Progenitor cell of endocrine pancreas (in vitro differentiated cells): Measurements from ENCODE around the gene APOD. TPM values are rescaled to one million over a fixed set of nuclear protein-coding genes. Genes with fewer than 3 reads are reported as not detected.

Source experiments
- DNase-seq: peaks from one replicate; pipeline ENCODE4 v3.0.0; 2021; ENCODE audit warnings: low spot score; ENCODE audit not compliant: unreplicated experiment
- H3K27ac Mint-ChIP-seq: 2 replicates; pipeline ENCODE4 v1.8.0; 2021; ENCODE audit warnings: mild to moderate bottlenecking, moderate library complexity, mixed read lengths
- H3K27me3 Mint-ChIP-seq: 2 replicates; pipeline ENCODE4 v1.8.0; 2021; ENCODE audit warnings: mixed read lengths
- H3K36me3 Mint-ChIP-seq: 2 replicates; pipeline ENCODE4 v1.8.0; 2022; ENCODE audit warnings: mixed read lengths; ENCODE audit not compliant: insufficient read depth
- H3K4me1 Mint-ChIP-seq: 2 replicates; pipeline ENCODE4 v1.8.0; 2021; ENCODE audit warnings: low read depth, mixed read lengths
- H3K4me3 Mint-ChIP-seq: 2 replicates; pipeline ENCODE4 v1.8.0; 2021; ENCODE audit warnings: low read depth, mild to moderate bottlenecking, moderate library complexity, mixed read lengths
- H3K9me3 Mint-ChIP-seq: 2 replicates; pipeline ENCODE4 v1.8.0; 2021; ENCODE audit warnings: low read depth, mixed read lengths
- total RNA-seq: library from RNA; stranded (reverse); gene quantifications from 2 replicates; pipeline ENCODE4 v1.2.1, GENCODE V29; 2021
- TF ChIP-seq, protein P1 (sequence below): fragments of 200-600 bp; sonication (generic); IDR thresholded peaks from one replicate; pipeline ENCODE4 v1.5.0; 2021; ENCODE audit warnings: antibody characterized with exemption, mild to moderate bottlenecking; ENCODE audit not compliant: unreplicated experiment

Gene APOD
- total RNA-seq, 1 donor from 2014 or later, result not detected

DNA sequence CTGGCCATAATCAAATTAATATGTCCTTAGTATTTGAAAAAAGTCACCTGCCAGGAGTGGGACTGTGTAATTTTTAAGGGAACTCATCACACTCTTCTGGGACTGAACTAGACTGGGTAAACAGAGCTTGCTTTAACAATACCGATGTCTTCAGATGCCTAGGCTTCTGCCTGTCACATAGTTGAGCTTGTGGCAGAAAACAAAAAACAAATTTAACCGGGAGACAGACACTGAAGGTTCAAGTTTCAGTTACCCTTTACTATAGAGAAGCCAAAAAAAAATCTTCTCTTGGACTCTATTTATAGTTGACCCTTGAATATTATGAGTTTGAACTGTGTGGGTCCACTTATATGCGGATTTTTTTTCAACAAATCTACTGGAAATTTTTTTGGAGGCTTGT lies 51.4 kb downstream of the APOD start:
- TF ChIP-seq, protein P1, sequence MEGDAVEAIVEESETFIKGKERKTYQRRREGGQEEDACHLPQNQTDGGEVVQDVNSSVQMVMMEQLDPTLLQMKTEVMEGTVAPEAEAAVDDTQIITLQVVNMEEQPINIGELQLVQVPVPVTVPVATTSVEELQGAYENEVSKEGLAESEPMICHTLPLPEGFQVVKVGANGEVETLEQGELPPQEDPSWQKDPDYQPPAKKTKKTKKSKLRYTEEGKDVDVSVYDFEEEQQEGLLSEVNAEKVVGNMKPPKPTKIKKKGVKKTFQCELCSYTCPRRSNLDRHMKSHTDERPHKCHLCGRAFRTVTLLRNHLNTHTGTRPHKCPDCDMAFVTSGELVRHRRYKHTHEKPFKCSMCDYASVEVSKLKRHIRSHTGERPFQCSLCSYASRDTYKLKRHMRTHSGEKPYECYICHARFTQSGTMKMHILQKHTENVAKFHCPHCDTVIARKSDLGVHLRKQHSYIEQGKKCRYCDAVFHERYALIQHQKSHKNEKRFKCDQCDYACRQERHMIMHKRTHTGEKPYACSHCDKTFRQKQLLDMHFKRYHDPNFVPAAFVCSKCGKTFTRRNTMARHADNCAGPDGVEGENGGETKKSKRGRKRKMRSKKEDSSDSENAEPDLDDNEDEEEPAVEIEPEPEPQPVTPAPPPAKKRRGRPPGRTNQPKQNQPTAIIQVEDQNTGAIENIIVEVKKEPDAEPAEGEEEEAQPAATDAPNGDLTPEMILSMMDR, result no peak
- peaks cover 3% of the 10 kb centered on the region for H3K9me3 Mint-ChIP-seq
- H3K27ac Mint-ChIP-seq, result no peak overlapping the region
- no peak overlapping the region for H3K4me3 Mint-ChIP-seq
- no peaks in the 10 kb centered on the region for H3K36me3 Mint-ChIP-seq
- H3K27me3 Mint-ChIP-seq, result no peaks in the 10 kb centered on the region
- H3K4me1 Mint-ChIP-seq, result no peaks in the 10 kb centered on the region
- DNase-seq, result no peak

DNA sequence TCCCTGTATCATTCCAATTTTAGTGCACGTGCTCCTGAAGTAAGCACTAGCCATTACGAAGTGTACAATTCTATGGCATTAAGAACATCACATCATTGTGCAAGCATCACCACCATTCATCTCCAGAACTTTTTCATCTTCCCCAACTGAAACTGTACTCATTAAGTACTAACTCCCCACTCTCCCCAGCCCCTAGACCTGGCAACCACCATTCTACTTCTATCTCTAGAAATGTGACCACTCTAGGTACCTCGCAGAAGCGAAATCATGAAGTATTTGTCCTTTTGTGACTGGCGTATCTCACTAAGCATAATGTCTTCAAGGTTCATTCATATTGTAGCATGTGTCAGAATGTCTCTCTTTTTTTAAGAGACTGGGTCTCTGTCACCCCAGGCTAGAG lies 52.1 kb downstream of the APOD start:
- TF ChIP-seq, protein P1, result no peak
- no peaks in the 10 kb centered on the region for H3K27me3 Mint-ChIP-seq
- no peak overlapping the region for H3K4me3 Mint-ChIP-seq
- no peak for DNase-seq
- no peak overlapping the region for H3K27ac Mint-ChIP-seq
- no peaks in the 10 kb centered on the region for H3K36me3 Mint-ChIP-seq
- no peaks in the 10 kb centered on the region for H3K4me1 Mint-ChIP-seq
- H3K9me3 Mint-ChIP-seq, result peaks cover 3% of the 10 kb centered on the region

DNA sequence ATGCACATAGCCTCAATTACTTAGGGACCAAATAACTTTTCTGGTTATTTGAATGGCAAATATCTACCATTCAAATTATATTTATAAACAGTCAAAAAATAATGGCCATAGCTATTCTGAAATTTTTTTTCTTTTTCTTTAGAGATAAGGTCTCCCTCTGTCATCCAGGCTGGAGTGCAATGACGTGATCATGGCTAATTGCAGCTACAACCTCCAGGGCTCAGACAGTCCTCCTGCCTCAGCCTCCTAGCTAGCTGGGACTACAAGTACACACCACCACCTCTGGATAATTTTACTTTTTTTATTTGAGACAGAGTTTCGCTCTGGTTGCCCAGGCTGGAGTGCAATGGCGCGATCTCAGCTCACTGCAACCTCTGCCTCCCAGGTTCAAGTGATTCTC lies 57.2 kb downstream of the APOD start:
- Mint-ChIP-seq H3K9me3 (no peaks in the 10 kb centered on the region), H3K4me1 (no peaks in the 10 kb centered on the region), H3K27ac (no peak overlapping the region), H3K27me3 (no peaks in the 10 kb centered on the region), H3K36me3 (peaks cover 2% of the 10 kb centered on the region), H3K4me3 (no peak overlapping the region)
- DNase-seq, result no peak
- TF ChIP-seq, protein P1, result no peak

DNA sequence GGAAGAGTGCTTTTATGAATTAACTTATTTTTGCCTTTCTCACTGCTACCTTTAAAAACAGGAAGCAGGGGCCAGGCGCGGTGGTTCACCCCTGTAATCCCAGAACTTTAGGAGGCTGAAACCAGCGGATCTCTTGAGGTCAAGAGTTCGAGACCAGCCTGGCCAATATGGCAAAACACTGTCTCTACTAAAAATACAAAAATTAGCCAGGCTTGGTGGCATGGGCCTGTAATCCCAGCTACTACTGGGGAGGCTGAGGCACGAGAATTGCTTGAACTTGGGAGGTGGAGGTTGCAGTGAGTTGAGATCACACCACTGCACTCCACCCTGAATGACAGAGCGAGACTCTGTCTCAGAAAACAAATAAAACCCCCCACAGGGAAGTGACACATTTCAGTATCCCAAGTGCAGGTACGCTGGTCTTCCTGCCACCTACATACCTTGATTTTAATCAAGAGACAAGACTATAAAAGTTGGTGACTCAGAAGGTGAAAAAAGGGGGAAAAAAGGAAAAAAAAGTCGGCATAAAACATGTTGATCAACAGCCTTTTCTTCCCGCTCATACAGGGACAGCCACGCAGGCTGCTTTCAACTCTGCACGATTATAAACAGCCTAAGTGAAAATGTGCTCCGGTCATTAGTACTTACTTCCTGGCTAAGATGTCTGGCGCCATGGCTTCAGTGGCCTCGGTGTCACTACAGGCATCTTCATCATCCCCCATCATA lies 59.4 kb downstream of the APOD start:
- H3K27me3 Mint-ChIP-seq, result no peaks in the 10 kb centered on the region
- H3K27ac Mint-ChIP-seq, result no peak overlapping the region
- peaks cover 2% of the 10 kb centered on the region for H3K36me3 Mint-ChIP-seq
- no peaks in the 10 kb centered on the region for H3K4me1 Mint-ChIP-seq
- no peak for DNase-seq
- H3K9me3 Mint-ChIP-seq, result no peaks in the 10 kb centered on the region
- H3K4me3 Mint-ChIP-seq, result no peak overlapping the region
- TF ChIP-seq, protein P1, result no peak

DNA sequence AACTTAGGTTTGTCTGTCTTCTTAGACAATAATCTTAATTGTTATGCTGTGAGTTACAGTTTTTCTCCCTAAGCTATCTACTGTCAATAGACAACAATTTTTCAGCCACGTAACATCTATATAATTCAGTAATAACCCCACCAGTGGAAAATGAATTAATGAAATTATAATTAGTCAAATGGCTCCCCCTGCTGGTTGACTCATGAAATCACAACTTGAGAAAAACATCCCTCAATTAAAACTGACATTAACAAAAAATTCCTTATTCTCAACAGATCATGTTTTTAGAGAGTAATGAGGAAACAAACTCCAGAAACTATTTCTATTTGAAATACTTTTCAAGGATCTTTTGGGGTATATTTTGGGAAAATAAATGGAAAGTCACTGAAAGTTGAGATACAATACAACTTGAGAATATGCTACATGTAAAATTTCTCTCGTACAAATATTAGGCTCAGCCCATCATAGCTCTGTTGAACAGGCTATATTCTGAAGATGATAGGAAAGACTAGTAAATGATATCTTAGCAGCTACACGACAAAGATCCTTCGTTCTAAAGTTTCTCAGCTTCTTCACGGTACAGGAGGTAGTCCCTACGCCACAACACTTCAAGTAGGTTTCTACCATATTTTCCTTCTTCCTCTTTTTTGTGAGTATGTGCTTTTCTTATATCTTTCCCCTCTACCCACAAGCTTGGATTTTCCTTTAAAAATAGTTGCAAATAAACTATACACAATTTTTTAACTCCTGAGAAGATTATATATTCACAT lies 61.3 kb downstream of the APOD start:
- TF ChIP-seq, protein P1, result peak; percentile 84
- H3K27me3 Mint-ChIP-seq, result no peaks in the 10 kb centered on the region
- no peak overlapping the region for H3K27ac Mint-ChIP-seq
- H3K9me3 Mint-ChIP-seq, result no peaks in the 10 kb centered on the region
- H3K36me3 Mint-ChIP-seq, result peaks cover 5% of the 10 kb centered on the region
- H3K4me1 Mint-ChIP-seq, result no peaks in the 10 kb centered on the region
- H3K4me3 Mint-ChIP-seq, result no peak overlapping the region
- no peak for DNase-seq

Other genes with a start within 250 kb of the APOD start
- 33.0 and 34.2 TPM in 2 replicates for gene ACAP2, start 140.9 kb downstream of the APOD start, total RNA-seq
- gene PPP1R2, start 40.6 kb downstream of the APOD start, total RNA-seq, result 17.5 and 22.6 TPM in 2 replicates
- gene MUC20, start 137.0 kb upstream of the APOD start, total RNA-seq, result 4.5 and 5.0 TPM in 2 replicates
- 0.44 and 0.60 TPM in 2 replicates for gene MUC4, start 228.0 kb upstream of the APOD start, total RNA-seq